Heart left ventricle (tissue), 16 donors: ENCODE results near the gene MARVELD2. TPM values are rescaled to one million over a fixed set of nuclear protein-coding genes. Genes with fewer than 3 reads are reported as not detected.

ENCODE experiments used
- ATAC-seq, 4 donors: fragments of 200-7000 bp; cut with Tn5 transposase; one replicate each; pipeline ENCODE4 v1.9.1; 2020 to 2022; ENCODE audit warnings: moderate library complexity in 4 of 4, mild to moderate bottlenecking in 3 of 4, moderate number of reproducible peaks in 1 of 4
- DNase-seq, 5 donors: peaks; one replicate each; pipeline ENCODE4 v3.0.0-alpha.2; 2020
- H3K27ac ChIP-seq, 12 donors: fragments of 200-600 bp; sonication (generic) in 4 of 12; one replicate each; pipeline versions ENCODE4 v1.5.0 to v1.8.0; 2016 to 2022; ENCODE audit warnings: mild to moderate bottlenecking in 2 of 12
- H3K27me3 ChIP-seq, 9 donors: fragments of 200-600 bp; sonication (generic) in 2 of 9; one replicate each; pipeline versions ENCODE4 v1.5.1 to v1.8.0; 2016 to 2022; ENCODE audit warnings: mild to moderate bottlenecking in 3 of 9
- H3K36me3 ChIP-seq, 9 donors: fragments of 200-600 bp; sonication (generic) in 2 of 9; one replicate each; pipeline versions ENCODE4 v1.5.0 to v1.8.0; 2018 to 2022; ENCODE audit warnings: mild to moderate bottlenecking in 2 of 9
- H3K4me1 ChIP-seq, 12 donors: fragments of 200-600 bp; sonication (generic) in 4 of 12; one replicate each; pipeline versions ENCODE4 v1.5.0 to v1.8.0; 2016 to 2022; ENCODE audit warnings: mild to moderate bottlenecking in 3 of 12
- H3K4me3 ChIP-seq, 12 donors: fragments of 200-600 bp; sonication (generic) in 4 of 12; one replicate each; pipeline versions ENCODE4 v1.5.0 to v1.8.0; 2017 to 2022; ENCODE audit warnings: mild to moderate bottlenecking in 9 of 12, moderate library complexity in 4 of 12
- H3K9me3 ChIP-seq, 12 donors: fragments of 200-600 bp; sonication (generic) in 4 of 12; one replicate each; pipeline versions ENCODE4 v1.5.0 to v1.8.0; 2016 to 2022; ENCODE audit warnings: mild to moderate bottlenecking in 1 of 12
- CTCF ChIP-seq, 12 donors: fragments of 200-600 bp; sonication (generic) in 4 of 12; IDR thresholded peaks; one replicate each; pipeline versions ENCODE4 v1.5.0 to v1.8.0; 2018 to 2022; ENCODE audit warnings: antibody characterized with exemption in 12 of 12, mild to moderate bottlenecking in 5 of 12
- POLR2A ChIP-seq, 2 donors: fragments of 450-650 bp; IDR thresholded peaks; one replicate each; pipeline ENCODE4 v1.6.1; 2017; ENCODE audit warnings: antibody characterized with exemption in 2 of 2, mild to moderate bottlenecking in 2 of 2, moderate library complexity in 2 of 2
- WGBS, 4 donors: extraction: QIAGEN DNeasy Blood & Tissue Kit in 2 of 4; methylation state at CpG; one replicate each; pipeline versions ENCODE4 v1.1.5 to v1.1.7; 2013 to 2018; 5-methylcytosine and 5-hydroxymethylcytosine counted together
- intact Hi-C, 10 donors: fragments of 100-400 bp; cut with DNase I; formaldehyde crosslinking; loops; one replicate each; pipeline versions ENCODE4 v1.11.1 to v1.14.2; 2022
- polyA plus RNA-seq, 2 donors: library from polyadenylated mRNA; stranded (reverse); fragments of 200-250 nt; gene quantifications; one replicate each; pipeline ENCODE4 v1.2.3, GENCODE V29; 2013
- total RNA-seq, 9 donors: library from RNA; depleted of rRNA in 2 of 9; stranded (reverse); fragments of >200 nt in 2 of 9; fragmentation: NEBNext Ultra II Directional in 3 of 9; extraction: Animal tissue kit (Norgen Biotek cat#: 25700) in 3 of 9; gene quantifications; one replicate each; pipeline versions ENCODE4 v1.1.0 to v1.2.4, GENCODE V29; 2016 to 2023
- donor health status: ischemic (EF 13 %, LVEDD 7.1; RV severe dilation, severe dysfunction).
- donor health status: healthy with polysubstance abuse.
- donor health status: DM: no; HTN: yes; CAD: no.
- donor health status: DM: no; HTN: no; CAD: no.
- donor health status: ischemic (EF 25% LVEDD 6.9; RV normal size, moderate dysfunction).
- donor health status: ischemic (EF 25% LVEDD 5.7; RV mildly dilated, moderate dysfunction).
- donor health status: healthy.
- donor health status: DM: yes; HTN: yes; CAD: no.
- donor health status: ischemic (EF 35%, LVEDD 5.7; RV mildly dilated, moderate dysfunction).
- donor health status: nonischemic (EF 11% LVEDD 7.7; RV severe dilation, severe dysfunction).
- donor health status: DM: yes; HTN: yes; CAD: no.
- donor health status: PGD.
- donor health status: ischemic (EF 29% LVEDD 5.4; RV normal size, mild dysfunction).
- donor health status: nonischemic (EF 23%, LVEDD 6.1; RV moderate dilation, normal function).

MARVELD2 gene
- total and polyA plus RNA-seq, 11 donors = 0.27 to 3.8 (median 1.5) TPM

- Histone ChIP-seq H3K27ac (no peak overlapping the region), H3K9me3 (no peaks in the 10 kb centered on the region), H3K27me3 (peaks cover 8 to 53% (median 33%) of the 10 kb centered on the region in 9 donors), H3K4me1 (peaks cover 0 to 27% (median 13%) of the 10 kb centered on the region in 12 donors), H3K36me3 (no peaks in the 10 kb centered on the region), H3K4me3 (peak overlapping the region; percentile 44 to 80 (median 60))
- no peak for DNase-seq
- intact Hi-C loops = no loop called here
- 11 to 17% (median 14%) methylated on average over 10 to 17 of the region's 17 CpGs for WGBS, 4 donors
- no peak for TF ChIP-seq POLR2A (IDR thresholded peaks at IDR 0.05)
- TF ChIP-seq CTCF (IDR thresholded peaks at IDR 0.05) = no peak
- ATAC-seq = no peak
Measured at GRCh38 chr5:69491838-69492390, 77.0 kb downstream of the MARVELD2 start.

DNA sequence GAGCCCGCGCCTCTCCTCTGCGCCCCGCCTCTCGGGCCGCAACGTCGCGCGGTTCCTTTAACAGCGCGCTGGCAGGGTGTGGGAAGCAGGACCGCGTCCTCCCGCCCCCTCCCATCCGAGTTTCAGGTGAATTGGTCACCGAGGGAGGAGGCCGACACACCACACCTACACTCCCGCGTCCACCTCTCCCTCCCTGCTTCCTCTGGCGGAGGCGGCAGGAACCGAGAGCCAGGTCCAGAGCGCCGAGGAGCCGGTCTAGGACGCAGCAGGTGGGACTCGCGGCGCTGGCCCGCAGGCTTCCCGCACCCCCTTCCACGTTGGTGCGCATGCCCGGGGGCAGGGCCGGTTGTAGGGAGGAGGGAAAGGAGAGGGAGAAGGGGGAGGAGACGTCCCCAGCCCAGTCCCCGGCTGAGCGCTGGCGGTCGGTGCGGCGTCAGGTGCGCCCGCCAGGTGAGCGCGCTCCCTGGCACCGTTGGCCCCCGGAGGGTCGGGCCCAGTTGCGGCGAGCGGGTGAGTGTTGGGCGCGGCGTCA lies 77.5 kb downstream of the MARVELD2 start, which contains the start of gene OCLN:
Gene OCLN, plus strand, starts transcription at position 400 of the 532 bp plus-strand sequence. CDS start 11,455 bp downstream, outside the sequence.
- ATAC-seq = peak in 3 of 4 donors; percentile 36 to 75 (median 53)
- Histone ChIP-seq H3K4me3 (peak within 1 kb of the TSS; percentile 44 to 80 (median 60)), H3K27ac (peak within 1 kb of the TSS in 1 of 12 donors; percentile 55), H3K4me1 (peaks cover 0 to 27% (median 13%) of the 10 kb centered on the region in 12 donors), H3K27me3 (peaks cover 8 to 53% (median 33%) of the 10 kb centered on the region in 9 donors), H3K36me3 (no peaks in the 10 kb centered on the region), H3K9me3 (no peaks in the 10 kb centered on the region)
- intact Hi-C loops = no loop called here
- peak in 2 of 5 donors; percentile 10 to 18 for DNase-seq
- WGBS, 4 donors = 0 to 1% (median 1%) methylated on average over 21 to 56 of the region's 56 CpGs
- TF ChIP-seq POLR2A (IDR thresholded peaks at IDR 0.05) (no peak), CTCF (IDR thresholded peaks at IDR 0.05) (no peak)

DNA sequence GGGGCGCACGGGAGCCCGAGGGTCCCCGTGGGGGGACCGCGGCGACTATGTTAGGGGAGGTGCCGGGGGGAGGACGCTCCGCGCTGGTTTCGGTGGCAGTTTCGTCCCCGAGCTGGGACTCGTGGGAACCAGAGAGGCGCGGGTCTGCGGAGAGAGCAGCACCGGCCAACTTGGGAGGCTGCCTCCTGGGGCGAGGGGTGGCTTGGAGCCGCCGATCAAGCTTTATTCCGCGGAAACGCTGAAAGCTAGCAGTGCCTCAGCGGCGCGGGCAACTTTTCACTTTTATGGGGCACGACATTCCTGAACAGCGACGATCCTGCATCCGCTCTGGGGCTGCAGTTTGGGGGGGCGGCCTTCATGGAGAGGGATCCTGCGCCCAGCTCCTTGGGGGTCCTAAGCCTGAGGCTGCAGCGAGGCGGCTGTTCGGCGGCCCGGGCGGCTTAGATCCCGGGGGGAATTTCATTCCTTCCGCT lies 78.0 kb downstream of the MARVELD2 start:
- 0 to 1% (median 0%) methylated on average over 7 to 42 of the region's 42 CpGs for WGBS, 4 donors
- ATAC-seq = peak in 2 of 4 donors; percentile 16 to 24
- Histone ChIP-seq H3K9me3 (no peaks in the 10 kb centered on the region), H3K4me1 (peaks cover 0 to 27% (median 13%) of the 10 kb centered on the region in 12 donors), H3K4me3 (peak overlapping the region; percentile 44 to 80 (median 60)), H3K36me3 (no peaks in the 10 kb centered on the region), H3K27ac (peak overlapping the region in 1 of 12 donors; percentile 55), H3K27me3 (peaks cover 8 to 53% (median 33%) of the 10 kb centered on the region in 9 donors)
- peak in 2 of 5 donors; percentile 22 to 27 for DNase-seq
- intact Hi-C loops = no loop called here
- no peak for TF ChIP-seq CTCF (IDR thresholded peaks at IDR 0.05)
- TF ChIP-seq POLR2A (IDR thresholded peaks at IDR 0.05) = no peak

DNA sequence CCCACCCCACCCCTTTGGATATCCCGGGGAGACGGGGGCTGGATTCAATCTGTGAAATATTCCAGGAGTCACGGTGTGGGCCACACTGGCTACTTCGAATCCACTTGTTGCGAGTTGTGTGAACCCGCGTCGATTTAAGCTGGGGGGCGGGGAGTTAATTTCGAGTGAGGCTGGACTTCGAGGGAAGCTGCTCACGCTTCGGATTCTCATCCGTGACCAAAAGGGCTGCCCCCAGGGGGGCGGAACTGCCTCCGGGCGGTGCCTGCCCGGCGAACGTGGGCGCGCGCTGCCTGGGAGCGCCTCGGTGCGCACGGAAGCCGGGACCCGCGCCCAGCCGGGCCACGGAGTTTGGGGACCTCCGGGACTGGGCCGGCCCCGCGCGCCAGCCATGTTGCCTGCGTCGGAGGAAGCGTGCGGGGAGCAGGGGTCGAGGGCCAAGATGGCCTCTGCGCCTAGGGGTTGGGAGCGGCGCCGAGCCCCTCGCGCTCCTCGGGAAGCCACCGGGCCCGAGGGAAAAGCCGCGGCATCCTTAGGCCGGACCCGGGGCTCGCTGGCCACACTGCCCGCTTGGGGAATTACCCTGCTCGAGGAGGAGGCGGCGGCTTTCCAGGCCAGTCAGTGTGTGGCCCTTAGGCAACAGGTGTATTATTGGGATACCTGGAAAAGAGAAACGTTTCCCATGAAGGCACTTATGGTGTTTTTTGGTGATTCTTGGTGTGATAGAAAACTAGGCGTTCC lies 78.6 kb downstream of the MARVELD2 start:
- DNase-seq = peak in 2 of 5 donors; percentile 7 to 25
- intact Hi-C loops = no loop called here
- TF ChIP-seq POLR2A (IDR thresholded peaks at IDR 0.05) (no peak), CTCF (IDR thresholded peaks at IDR 0.05) (no peak)
- Histone ChIP-seq H3K36me3 (no peaks in the 10 kb centered on the region), H3K4me3 (peak overlapping the region; percentile 44 to 80 (median 60)), H3K4me1 (peaks cover 0 to 27% (median 13%) of the 10 kb centered on the region in 12 donors), H3K9me3 (no peaks in the 10 kb centered on the region), H3K27ac (peak overlapping the region in 1 of 12 donors; percentile 55), H3K27me3 (peaks cover 8 to 56% (median 33%) of the 10 kb centered on the region in 9 donors)
- ATAC-seq = peak in 3 of 4 donors; percentile 47 to 65 (median 63)
- WGBS, 4 donors = 2 to 5% (median 3%) methylated on average over 36 to 62 of the region's 62 CpGs
